PC-3 (cell line): ENCODE measurements around the gene DLG5. TPM values are rescaled to one million over a fixed set of nuclear protein-coding genes. Genes with fewer than 3 reads are reported as not detected.
A peak's percentile ranks its signal among the peaks of the same experiment; 100 is the strongest.

Experiments
- ATAC-seq: fragments of 200-7000 bp; cut with Tn5 transposase; 2 replicates; pipeline ENCODE4 v1.9.1; 2020; ENCODE audit warnings: mild to moderate bottlenecking, moderate library complexity
- BruUV-seq: library from RNA; stranded (reverse); fragments of 400-500 nt; replicated peaks from 2 replicates; lab custom pipeline; 2021; lab: Mats Ljungman, UMichigan
- CTCF ChIA-PET: fragments of 300-600 bp; sonication (Branson Sonifier 250); formaldehyde crosslinking; loops from one replicate; lab custom pipeline; 2022; ENCODE audit warnings: antibody characterized with exemption; lab: Charles Lee
- POLR2A ChIA-PET: fragments of 300-600 bp; sonication (Branson Sonifier 250); formaldehyde crosslinking; loops from one replicate; lab custom pipeline; 2022; ENCODE audit warnings: antibody characterized with exemption; ENCODE audit not compliant: unreplicated experiment; lab: Charles Lee
- DNase-seq: peaks from one replicate; pipeline ENCODE4 v3.0.0-alpha.2; 2015
- H2AFZ ChIP-seq: fragments of 300-600 bp; sonication (generic); 2 replicates; pipeline ENCODE4 v1.6.0; 2016; ENCODE audit warnings: antibody characterized with exemption, low read length
- H3F3A ChIP-seq: fragments of 300-600 bp; sonication (generic); one replicate; pipeline ENCODE4 v1.6.0; 2017; ENCODE audit warnings: antibody characterized with exemption, low read length, control low read depth, mild to moderate bottlenecking; ENCODE audit not compliant: unreplicated experiment
- H3K27ac ChIP-seq: fragments of 300-600 bp; sonication (generic); 2 replicates; pipeline ENCODE4 v1.5.1; 2016; ENCODE audit warnings: mild to moderate bottlenecking, low read length
- H3K27me3 ChIP-seq: fragments of 300-600 bp; sonication (generic); 2 replicates; pipeline ENCODE4 v1.6.1; 2016; ENCODE audit warnings: low read length, mixed read lengths
- H3K36me3 ChIP-seq: fragments of 300-600 bp; sonication (generic); 2 replicates; pipeline ENCODE4 v1.6.1; 2016; ENCODE audit warnings: low read depth, mixed run types, low read length, mixed read lengths
- H3K4me1 ChIP-seq: fragments of 300-600 bp; sonication (generic); 2 replicates; pipeline ENCODE4 v1.5.1; 2016; ENCODE audit warnings: low read length; ENCODE audit not compliant: insufficient read depth
- H3K4me2 ChIP-seq: fragments of 300-600 bp; sonication (generic); 2 replicates; pipeline ENCODE4 v1.6.0; 2016; ENCODE audit warnings: low read length
- H3K4me3 ChIP-seq: fragments of 300-600 bp; sonication (generic); 2 replicates; pipeline ENCODE4 v1.5.1; 2016; ENCODE audit warnings: mild to moderate bottlenecking, low read length, mixed read lengths
- H3K79me2 ChIP-seq: fragments of 300-600 bp; sonication (generic); 2 replicates; pipeline ENCODE4 v1.6.1; 2017; ENCODE audit warnings: low read length, mixed read lengths
- H3K9ac ChIP-seq: fragments of 300-600 bp; sonication (generic); 2 replicates; pipeline ENCODE4 v1.6.0; 2016; ENCODE audit warnings: mild to moderate bottlenecking, low read length
- H3K9me2 ChIP-seq: fragments of 300-600 bp; sonication (generic); replicated peaks from 2 replicates; pipeline ENCODE4 v1.6.1; 2016; ENCODE audit warnings: mixed run types, low read length, mixed read lengths
- H3K9me3 ChIP-seq: fragments of 300-600 bp; sonication (generic); 2 replicates; pipeline ENCODE4 v1.6.1; 2016; ENCODE audit warnings: low read length, mixed read lengths
- H4K20me1 ChIP-seq: fragments of 300-600 bp; sonication (generic); 2 replicates; pipeline ENCODE4 v1.6.1; 2016; ENCODE audit warnings: low read length, mixed read lengths
- EZH2 ChIP-seq: fragments of 300-600 bp; sonication (generic); IDR thresholded peaks from one replicate; pipeline ENCODE4 v1.6.1; 2017; ENCODE audit warnings: antibody characterized with exemption, mild to moderate bottlenecking, low read length; ENCODE audit not compliant: unreplicated experiment
- EZH2phosphoT487 ChIP-seq: fragments of 300-600 bp; sonication (generic); IDR thresholded peaks from 2 replicates; pipeline ENCODE4 v1.6.1; 2018; ENCODE audit warnings: mild to moderate bottlenecking, antibody characterized with exemption, low read length, borderline replicate concordance
- intact Hi-C: fragments of 100-400 bp; cut with micrococcal nuclease; formaldehyde crosslinking; loops from 2 replicates; pipeline ENCODE4 v1.9.0; 2023
- total RNA-seq: library from RNA; depleted of rRNA; stranded (reverse); fragments of >200 nt; gene quantifications from 2 replicates; pipeline ENCODE4 v1.2.3, GENCODE V29; 2014
- TF ChIP-seq, protein P1 (sequence below): fragments of 300-600 bp; sonication (generic); conservative IDR thresholded peaks from 2 replicates; pipeline ENCODE4 v1.5.1; 2017; ENCODE audit warnings: antibody characterized with exemption, low read depth, mild to moderate bottlenecking, low read length

Gene DLG5
- total RNA-seq, 1 experiment from 2014 or later: 118 TPM

GRCh38 chr10:77925795-77926565 lies 575 bp downstream of the DLG5 start:
- H3K27me3 ChIP-seq: no peaks in the 10 kb centered on the region
- H3K4me1 ChIP-seq: peaks cover 44% of the 10 kb centered on the region
- peaks cover 42% of the 10 kb centered on the region for H4K20me1 ChIP-seq
- peak overlapping the region; percentile 60 for H2AFZ ChIP-seq
- TF ChIP-seq, protein P1, sequence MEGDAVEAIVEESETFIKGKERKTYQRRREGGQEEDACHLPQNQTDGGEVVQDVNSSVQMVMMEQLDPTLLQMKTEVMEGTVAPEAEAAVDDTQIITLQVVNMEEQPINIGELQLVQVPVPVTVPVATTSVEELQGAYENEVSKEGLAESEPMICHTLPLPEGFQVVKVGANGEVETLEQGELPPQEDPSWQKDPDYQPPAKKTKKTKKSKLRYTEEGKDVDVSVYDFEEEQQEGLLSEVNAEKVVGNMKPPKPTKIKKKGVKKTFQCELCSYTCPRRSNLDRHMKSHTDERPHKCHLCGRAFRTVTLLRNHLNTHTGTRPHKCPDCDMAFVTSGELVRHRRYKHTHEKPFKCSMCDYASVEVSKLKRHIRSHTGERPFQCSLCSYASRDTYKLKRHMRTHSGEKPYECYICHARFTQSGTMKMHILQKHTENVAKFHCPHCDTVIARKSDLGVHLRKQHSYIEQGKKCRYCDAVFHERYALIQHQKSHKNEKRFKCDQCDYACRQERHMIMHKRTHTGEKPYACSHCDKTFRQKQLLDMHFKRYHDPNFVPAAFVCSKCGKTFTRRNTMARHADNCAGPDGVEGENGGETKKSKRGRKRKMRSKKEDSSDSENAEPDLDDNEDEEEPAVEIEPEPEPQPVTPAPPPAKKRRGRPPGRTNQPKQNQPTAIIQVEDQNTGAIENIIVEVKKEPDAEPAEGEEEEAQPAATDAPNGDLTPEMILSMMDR: peak; percentile 61
- TF ChIP-seq EZH2phosphoT487 (no peak), EZH2 (no peak)
- H3K79me2 ChIP-seq: peaks cover 52% of the 10 kb centered on the region
- peak; percentile 62 for ATAC-seq
- CTCF ChIA-PET: interaction anchor here (0.6 to 2.6 kb wide), 7 partner anchors 47 to 104 kb away, joined by 3 to 11 read pairs (median 4); partner anchors contain the start of gene POLR3A
- H3K4me3 ChIP-seq: peak overlapping the region; percentile 74
- peak; percentile 85 for DNase-seq
- no peak overlapping the region for H3K27ac ChIP-seq
- peaks cover 6% of the 10 kb centered on the region; the same call in 1 of the 2 replicates for H3K36me3 ChIP-seq
- H3K9ac ChIP-seq: peak overlapping the region; percentile 64
- POLR2A ChIA-PET: interaction anchor here (0.7 to 1.2 kb wide), 3 partner anchors 13 to 36 kb away, joined by 3 to 4 read pairs (median 3); no protein-coding TSS in a partner anchor
- no peaks in the 10 kb centered on the region for H3K9me3 ChIP-seq
- peak overlapping the region; percentile 91 for H3K4me2 ChIP-seq
- no peaks in the 10 kb centered on the region for H3K9me2 ChIP-seq
- BruUV-seq: no TSS peak
- intact Hi-C loops: loop anchor here (1.0 to 10.0 kb wide), 7 partner anchors 17 to 761 kb away; partner anchors contain the start of gene POLR3A
- no peaks in the 10 kb centered on the region for H3F3A ChIP-seq

GRCh38 chr10:77925410-77925794 lies 1.2 kb downstream of the DLG5 start:
- peaks cover 58% of the 10 kb centered on the region for H3K79me2 ChIP-seq
- ChIA-PET POLR2A (no interaction called here), CTCF (interaction anchor here (1.0 to 2.6 kb wide), 4 partner anchors 14 to 104 kb away, joined by 4 to 11 read pairs (median 7); partner anchors contain the start of gene POLR3A)
- no peak for TF ChIP-seq EZH2phosphoT487
- TF ChIP-seq, protein P1: no peak
- TF ChIP-seq EZH2: no peak
- intact Hi-C loops: loop anchor here (1.0 to 10.0 kb wide), 2 partner anchors 18 to 761 kb away; no protein-coding TSS in a partner anchor
- peak overlapping the region; percentile 64 for H3K9ac ChIP-seq
- BruUV-seq: no TSS peak
- no peak overlapping the region for H3K27ac ChIP-seq
- peak; percentile 31 for ATAC-seq
- peak overlapping the region; percentile 74 for H3K4me3 ChIP-seq
- no peaks in the 10 kb centered on the region for H3K9me2 ChIP-seq
- H3K36me3 ChIP-seq: peaks cover 6% of the 10 kb centered on the region; the same call in 1 of the 2 replicates
- H3K4me1 ChIP-seq: peaks cover 50% of the 10 kb centered on the region
- H4K20me1 ChIP-seq: peaks cover 47% of the 10 kb centered on the region
- H2AFZ ChIP-seq: peak overlapping the region; percentile 60
- peaks cover under 1% of the 10 kb centered on the region for H3F3A ChIP-seq
- H3K27me3 ChIP-seq: no peaks in the 10 kb centered on the region
- H3K9me3 ChIP-seq: no peaks in the 10 kb centered on the region
- H3K4me2 ChIP-seq: peak overlapping the region; percentile 91
- DNase-seq: peak; percentile 80
